Cerebellar cortex (tissue), 1 donor: ENCODE data around the gene PTPRJ.

Source experiments
- DNase-seq: peaks from one replicate; pipeline ENCODE4 v3.0.0-alpha.2; 2015; ENCODE audit warnings: low spot score

Gene PTPRJ

DNA sequence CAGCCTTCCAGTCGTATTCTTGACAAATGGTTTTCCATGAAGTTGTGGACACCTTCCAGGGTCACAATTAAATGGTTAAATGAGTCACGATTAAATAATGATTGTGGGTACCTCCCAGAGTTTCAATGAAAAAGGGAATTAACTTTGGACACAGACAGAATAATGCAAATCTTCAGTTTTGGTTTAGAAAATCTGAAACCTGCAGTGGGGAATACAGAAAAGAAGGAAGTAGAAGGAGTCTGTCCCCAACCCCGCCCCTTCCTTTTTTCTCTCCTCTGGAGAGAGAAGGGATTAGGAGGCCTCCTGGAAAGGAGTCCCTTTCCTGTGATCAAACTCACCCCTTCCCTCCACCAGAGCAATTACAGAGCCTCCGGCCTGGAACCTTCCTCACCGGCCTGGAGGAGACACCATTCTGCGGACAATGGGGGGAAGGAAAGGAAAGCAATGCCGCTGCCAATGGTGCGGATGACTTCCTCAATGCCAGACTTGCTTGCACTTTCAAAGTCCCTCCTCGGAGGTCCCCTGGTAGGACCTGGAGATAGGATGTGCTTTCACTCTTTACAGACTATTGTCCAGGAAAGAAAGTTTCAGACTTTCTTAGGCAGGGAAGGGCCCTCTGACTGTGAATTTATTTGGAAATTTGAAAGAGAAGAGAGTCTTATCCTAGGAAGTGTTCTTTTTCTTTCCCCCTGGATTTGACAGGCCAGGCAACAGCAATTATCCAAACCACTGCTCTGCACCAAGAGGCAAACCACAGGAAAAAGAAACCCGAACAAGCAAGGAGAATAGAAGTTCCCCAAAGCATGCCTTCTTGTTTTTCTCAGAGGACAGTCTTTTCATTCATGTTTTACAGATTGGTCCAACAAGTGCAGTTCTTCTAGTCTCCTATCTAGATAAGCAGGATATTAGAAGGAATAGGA lies 86.8 kb downstream of the PTPRJ start:
- no peak for DNase-seq

DNA sequence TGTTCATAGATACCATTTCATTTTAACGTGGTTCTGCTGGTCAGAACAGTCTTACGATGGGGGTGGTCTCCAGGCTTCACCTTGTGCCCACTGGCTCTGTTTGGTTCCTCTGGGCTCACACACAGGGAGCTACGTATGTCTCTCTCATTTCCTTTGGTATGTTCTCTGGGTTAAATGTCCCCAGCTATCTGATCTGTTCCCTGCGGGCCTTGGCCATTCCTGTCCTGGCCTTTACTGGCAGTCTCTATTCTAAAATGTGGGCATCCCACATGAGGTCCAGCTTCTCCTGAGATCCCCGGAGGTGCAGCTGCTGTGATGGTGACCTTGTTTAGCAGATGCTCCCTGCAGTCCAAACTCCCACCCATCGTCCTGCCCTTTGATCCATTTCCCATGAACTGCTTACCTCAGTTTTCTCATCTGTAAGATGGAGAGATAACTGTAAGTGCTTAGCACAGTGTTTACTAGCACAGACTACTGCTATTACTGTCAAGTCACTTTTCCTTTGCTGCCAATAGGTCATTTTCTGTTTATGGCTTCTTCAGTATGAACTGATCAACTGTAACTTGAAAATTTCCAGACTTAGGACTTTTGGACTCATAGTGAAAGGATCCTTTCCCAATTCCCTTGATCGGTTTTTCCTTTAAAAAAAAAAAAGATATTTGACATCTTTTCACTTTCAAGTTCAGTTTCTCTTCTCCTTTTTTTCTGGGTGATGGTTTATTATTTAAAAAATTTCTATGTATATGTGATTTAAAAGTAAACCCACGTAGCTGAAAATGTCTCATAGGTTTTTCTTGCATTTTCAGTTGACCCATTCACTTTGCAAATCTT lies 92.9 kb downstream of the PTPRJ start:
- no peak for DNase-seq

DNA sequence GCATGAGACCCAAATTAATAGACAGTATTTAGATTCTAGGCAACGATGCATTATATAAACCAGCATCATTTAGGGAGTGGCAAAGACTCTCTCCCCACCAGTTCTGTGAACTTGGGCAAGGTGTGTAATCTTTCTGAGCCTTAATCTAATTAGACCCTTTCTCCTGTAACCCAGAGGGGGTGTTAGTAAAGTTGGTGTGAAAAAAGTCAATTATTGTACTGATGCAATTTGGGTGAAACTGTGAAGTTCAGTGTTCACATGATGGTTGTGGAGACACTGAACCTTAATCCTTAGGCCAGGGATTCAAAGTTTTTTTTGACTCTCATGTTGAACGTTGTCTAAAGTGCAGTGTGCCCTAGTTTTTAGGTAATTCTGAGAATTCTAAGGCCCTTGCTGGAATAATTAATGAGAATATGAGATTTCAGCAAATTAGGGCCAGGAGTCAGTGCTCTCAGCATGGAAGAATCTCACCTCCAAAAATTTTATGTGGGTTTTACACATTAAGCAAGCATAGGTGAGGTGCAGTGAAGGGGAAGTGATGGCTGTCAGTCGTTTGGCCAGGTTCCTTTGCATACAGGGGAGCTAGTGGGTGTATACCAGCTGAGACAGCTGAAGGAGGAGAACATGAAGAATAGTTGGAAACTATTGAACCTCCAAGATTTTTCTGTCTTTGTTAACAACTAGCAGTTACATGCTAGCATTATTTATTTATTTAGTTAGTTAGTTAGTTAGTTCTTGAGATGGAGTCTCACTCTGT lies 94.2 kb downstream of the PTPRJ start:
- DNase-seq = no peak

DNA sequence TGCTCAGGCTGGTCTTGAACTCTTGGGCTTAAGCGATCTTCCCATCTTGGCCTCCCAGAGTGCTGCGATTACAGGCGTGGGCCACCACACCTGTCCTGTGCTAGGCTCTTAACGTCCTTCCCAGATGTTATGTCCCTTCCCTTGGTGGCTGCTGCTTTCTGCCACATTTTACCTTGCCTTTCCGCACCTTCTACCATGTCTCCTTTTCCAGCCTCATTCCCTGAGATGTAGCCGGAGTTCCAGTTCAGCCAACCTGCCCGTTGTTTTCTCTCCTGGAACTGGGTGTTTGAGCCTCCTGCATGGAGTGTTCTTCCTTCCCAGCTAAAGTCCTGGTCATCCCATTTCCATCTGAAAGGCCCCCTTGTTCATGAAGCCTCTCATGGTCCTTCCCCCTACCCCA lies 95.3 kb downstream of the PTPRJ start:
- DNase-seq = no peak

DNA sequence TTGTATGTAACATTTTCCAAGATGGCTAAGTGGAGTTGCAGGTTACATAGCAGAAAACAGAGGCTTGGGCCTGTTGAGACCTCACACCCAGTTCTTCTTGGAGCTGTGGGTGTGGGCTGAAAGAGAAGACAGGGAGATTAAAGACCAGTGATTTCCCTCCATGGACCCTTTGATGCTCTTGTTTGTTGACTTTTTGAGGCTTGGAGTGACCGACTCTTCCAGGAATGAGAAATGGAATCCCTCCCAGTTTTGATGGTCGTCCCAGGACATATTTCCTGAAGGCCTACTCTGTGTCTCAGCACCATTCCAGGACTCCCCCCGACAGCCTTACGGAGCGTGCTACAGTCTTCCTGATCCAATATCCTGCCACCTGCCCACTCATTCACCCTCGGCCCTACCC lies 96.9 kb downstream of the PTPRJ start:
- no peak for DNase-seq

DNA sequence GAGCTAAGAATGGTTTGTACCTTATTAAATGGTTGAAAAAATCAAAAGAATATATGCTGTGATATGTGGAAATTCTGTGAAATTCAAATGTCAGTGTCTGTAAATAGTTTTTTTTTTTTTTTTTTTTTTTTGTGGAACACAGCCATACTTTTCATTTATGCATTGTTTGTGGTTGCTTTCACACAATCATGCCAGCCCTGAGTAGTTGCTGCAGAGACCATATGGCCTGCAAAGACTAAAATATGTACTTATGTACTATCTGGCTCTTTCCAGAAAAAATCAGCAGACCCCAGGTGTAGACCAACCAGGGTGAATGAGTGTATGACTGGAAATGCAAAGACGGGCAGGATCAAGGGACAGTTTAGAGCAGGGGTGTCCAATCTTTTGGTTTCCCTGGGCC lies 98.3 kb downstream of the PTPRJ start:
- DNase-seq = no peak

DNA sequence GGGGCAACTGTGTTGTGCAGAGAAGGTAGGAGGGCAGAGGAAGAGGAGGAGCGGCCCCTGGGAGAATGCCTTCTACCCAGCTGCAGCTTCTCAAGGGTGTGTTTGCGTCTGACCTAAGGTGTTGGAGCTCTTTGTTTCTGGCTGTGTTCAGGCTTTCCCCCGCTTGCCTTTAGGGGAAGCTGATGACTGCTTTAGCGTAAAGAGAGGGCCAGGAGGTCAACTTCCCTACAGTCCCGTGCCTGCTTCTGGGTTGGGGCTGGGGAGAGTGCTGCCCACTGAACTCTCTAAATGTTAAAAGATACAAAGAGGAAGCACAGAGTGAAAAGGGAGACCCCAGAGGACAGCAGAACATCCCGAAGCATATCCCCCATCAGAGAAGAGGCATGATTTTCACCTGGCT lies 99.2 kb downstream of the PTPRJ start:
- no peak for DNase-seq

DNA sequence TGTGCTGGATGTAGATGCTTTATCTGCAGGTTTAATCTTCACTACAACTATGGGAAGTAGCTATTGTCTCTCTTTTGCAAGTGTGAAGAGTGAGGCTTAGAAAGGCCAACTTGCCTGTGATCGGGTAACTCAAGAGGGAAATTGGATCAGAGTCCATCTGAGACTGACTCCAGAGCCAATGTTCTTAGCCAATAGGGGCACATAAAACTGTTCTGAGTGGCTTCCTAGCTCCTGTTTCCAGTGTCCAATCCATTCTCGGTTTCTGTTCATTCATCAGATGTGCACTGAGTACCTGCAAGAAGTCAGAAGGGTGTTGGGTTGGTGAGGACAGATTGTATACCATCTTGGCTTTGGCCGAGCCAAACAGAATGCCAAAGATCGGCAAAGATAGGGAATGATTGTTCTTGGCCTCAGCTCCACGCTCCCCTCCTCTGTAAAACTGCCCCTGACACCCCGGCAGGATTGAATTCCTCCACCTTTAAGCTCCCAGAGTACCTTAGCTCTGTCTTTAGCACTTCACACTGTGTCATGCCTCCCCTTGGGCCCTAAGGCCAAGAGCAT lies 100.0 kb downstream of the PTPRJ start:
- peak; percentile 37 for DNase-seq

DNA sequence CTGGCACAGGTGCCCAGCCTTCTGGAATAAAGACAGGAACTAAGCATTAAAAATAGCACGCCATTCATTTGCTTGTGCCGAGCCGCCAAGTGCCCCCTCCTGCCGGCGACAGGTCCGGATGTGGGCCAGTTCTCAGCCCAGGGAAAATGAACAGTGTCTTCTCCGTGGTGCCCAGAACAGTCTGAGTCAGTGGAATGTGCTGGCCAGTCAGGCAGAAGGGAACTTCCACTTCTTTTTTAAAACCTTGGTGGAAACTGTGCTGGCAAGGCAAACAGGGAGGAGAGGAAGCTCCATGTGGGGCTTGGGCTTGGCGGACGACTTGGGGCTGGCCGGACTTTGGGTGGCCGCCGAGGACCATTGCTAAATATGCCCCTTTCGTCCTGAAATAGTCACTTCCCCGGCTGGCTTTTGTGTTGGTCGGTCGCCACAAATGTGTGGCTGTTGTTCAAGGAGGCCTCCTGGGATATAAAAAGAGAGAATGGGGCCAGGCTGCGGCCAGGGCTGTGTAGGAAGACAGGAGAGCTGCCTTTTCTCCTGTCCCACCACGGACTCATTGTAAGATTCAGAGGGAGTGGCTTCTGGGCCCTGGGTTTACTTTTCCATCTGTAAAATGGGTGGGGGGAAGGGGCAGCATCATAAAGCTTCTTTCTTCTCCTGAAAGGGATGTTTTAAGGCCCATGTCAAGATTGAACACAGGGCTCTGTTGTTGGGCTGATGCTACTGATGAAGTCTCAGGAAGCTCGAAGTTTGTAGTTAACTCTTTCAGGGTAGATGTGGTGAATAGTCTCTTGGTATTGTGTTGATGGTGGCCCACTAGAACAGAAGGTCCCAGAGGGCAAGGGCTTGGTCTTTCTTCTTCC lies 101.0 kb downstream of the PTPRJ start:
- peak; percentile 91 for DNase-seq

DNA sequence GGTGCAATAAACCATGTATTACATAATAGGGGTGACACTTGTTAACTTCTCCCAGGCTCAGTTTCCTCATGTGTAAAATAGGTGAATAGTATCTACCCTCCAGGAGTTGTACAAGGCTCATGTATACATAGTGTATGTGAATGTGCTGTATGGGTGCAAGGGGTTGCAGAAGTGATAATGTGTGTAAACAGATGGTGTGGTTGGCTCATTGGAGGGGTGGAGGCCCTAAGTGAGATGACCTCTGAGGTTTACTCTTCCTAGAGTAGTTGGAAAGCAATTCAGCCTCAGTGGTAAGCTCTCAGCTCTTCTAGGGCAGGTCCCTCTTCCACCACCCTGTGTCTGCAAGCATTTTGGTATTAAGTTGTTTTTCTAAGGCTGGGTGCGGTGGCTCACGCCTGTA lies 102.4 kb downstream of the PTPRJ start:
- DNase-seq = no peak

DNA sequence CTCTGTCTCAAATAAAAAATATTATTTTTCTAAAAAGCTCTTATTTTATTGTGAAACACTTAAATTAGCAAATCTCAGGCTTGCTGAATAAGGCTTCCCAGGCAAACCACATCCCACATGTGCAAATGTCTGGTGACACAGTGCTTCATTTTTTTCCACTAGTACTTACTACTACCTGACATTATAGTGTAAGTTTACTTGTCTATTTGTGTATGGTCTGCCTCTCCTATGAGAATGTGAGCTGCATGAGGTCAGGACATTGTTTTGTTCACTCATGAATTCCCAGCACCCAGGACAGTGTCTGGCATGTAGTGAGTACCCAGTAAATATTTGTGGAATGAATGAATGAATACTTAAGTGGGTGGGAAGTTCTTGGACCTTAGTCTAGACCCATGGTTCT lies 103.1 kb downstream of the PTPRJ start:
- no peak for DNase-seq

DNA sequence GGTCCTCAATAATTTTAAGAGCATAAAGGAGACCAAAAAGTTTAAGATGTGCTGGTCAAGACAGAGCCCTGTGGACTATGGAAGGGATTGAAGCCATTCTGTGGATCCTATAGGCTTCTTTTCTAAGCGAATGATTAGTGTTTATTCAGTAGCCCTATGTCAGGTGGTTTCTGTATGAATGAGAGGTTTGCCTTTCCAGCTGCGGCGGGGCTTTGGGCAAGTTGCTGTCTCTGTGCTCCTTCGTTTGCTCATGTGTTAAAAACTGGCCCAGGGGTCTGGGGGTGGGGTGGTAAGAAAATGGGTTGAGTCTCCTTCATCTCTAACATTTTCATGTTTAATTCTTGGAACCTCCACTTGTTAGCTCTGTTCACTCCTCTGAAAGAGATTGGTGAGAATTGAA lies 105.3 kb downstream of the PTPRJ start:
- DNase-seq = no peak

DNA sequence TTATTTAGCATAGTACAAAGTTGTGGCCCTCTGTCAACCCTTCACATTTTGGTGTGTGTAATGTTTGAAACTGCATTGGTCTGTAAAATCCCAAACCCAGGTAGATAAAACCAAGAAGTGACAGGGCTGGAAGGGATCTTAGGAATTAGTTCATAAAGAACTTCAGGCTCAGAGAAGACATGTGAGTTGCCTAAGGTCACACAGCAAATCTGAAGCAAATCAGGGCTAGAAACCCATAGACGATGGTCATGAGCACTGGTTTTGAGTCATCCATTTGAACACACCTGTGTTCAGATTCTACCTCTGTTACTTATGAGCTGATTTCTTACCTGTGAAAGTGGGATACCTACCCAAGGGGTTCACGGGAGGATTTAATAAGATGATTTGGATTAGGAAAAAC lies 107.1 kb downstream of the PTPRJ start:
- no peak for DNase-seq

DNA sequence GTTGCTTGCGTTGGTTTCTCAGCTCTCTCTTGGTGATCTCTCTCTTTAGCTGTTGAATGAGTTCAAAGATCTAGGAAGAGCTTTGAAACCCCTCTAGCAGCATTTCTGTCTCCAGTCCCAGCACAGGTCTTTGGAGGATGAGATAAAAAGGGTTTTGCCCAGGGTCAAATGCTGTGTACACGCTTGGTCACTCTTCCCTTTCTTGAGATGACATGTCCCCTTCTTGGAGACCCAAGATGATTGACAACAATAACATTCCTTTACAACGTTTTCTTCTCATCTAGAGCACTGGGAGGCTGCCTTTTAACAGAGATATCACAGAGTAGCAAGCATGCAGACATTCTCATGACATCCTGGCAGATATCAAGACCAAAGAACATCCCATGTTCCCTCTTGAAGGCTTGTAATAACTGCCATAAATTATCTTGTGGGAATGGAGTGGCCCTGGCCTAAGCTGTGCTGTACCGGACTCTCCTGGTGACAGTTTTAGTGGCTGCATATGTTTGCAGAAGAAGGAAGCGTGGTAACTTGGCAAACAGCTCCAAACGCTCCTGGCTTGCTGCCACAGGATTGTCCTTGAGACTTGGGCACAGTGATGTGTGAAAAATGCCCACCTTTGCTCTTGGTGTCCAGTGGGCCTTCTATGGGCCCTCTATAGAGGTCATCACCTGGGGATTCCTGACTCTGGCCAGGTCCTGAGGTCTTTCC lies 107.8 kb downstream of the PTPRJ start:
- peak; percentile 49 for DNase-seq

DNA sequence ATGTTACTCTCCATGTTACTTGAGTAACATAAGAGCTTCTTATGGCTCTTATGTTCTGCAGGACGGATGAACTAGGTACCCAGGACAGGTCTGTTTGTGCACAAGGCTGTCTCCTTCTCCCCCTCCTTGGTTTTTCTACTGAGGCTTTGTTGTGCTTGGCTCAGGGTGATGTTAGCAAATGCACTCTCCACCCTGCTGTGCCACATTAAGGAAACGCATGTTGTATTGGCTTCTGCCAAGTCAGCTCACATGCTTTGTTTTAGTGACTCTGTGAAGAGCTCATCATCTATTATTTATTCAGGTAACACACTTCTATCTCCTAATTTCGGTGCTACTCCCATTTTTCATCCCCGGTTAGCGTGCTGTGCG lies 108.3 kb downstream of the PTPRJ start:
- DNase-seq = peak; percentile 84

DNA sequence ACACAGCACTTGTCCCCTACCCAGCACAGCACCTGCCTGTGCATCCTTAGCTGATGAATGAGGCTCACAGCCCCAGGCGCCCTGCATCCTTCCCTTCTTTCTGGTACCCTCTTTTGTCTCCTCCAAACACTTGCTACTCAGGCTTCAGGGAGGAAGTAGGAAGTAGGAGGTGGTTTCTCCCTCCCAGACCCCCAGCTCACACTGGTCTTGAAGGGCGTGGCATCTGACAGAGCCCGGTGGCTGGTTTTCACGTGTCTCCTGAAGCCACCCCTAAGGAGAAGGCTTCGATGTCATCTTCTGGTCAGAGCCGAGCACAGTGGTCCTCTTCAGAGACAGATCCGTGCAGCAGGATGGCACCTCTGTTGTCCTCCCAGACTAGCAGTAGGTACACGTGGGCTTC lies 109.8 kb downstream of the PTPRJ start:
- no peak for DNase-seq

DNA sequence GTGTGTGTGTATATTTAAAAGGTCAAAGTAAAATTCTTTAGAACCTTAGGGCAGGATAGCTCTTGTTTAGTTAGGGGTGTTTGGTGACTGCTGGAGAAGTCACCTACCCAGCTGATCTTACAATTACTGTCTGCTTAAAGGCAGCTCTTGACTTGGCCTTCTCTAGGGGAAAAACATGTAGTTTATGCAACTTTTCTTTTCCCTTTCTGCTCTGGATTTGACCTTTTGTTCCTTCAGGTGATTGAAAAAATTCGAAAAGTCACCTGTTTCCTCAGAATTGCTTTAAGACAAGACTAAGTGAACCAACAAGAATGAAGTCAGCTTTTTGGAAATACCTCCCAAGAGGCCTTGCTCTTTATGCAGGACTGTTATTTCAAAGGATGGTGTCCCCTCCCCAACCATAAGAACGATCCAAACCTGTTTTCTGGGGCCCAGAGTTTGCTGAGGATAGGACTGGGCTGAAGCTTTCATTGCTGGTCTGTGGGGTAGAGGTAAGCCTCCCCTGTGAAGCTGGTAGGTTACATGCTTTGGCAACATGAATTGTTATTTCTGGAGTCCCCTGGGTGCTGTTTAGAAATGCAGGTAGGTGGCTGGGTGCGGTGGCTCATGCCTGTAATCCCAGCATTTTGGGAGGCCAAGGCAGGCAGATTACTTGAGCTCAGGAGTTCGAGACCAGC lies 111.2 kb downstream of the PTPRJ start:
- DNase-seq = no peak

DNA sequence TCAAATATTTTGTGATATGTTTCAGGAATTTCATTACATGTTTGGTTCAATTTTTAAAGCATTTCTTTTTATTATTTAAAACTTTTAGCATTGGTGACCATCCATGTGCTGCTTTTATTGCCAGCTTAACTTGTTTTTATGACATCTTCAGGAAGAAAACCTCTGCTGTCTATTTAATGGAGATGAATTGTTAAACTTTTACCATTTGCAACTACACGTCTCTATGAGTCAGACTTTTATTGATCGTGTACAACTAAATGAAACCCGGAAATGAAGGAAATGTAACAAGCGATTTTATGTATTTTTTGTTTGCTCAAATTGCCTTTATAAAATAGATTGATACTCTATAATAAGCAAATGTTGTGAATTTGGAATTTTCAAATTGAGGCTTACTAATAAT lies 113.0 kb downstream of the PTPRJ start:
- no peak for DNase-seq

DNA sequence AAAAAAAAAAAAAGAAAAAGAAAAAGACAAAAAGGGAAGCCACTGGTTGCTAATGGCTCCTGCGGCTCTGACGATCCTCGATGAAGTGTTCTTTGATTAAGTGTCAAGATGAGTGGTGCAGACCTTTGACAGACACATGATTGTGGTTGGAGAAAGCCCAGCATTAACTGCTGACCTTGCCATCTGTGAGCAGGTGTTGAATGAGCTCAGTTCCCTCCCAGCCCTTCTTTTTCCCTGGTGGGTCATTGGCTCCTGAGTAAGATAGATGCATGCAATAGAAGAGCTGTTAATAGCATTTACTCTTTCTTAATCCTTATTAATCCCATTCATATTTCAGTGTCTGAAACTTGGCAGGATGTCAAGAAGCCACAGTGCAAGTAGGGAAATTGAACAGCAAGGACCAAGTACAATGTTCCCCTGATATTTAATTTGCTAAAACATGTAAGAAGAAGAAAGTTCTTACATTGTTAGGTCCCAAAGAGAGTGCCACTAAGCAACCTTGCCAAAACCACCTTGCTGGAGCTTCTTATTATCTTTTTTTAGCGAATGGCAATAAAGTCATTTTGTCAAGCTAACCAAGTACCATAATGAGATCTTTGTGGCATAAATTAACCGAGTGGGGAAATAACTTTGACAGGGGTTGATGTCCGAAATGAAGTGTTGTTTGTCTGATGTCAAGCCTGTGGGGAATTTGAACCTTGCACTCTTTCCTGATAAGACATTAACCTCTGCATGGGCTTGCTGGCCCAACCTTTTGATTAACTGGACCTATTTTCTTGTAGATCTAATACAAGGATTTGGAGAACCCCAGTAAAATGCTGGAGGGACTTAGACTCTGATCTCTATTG lies 113.7 kb downstream of the PTPRJ start:
- DNase-seq = no peak
